Measurements from ENCODE around the gene TGFBR3.

- TF ChIP-seq POLR2AphosphoS5 (IDR thresholded peaks at IDR 0.05), result no peak
- no peak for TF ChIP-seq CTCF (IDR thresholded peaks at IDR 0.05 in 8 of 11, conservative IDR thresholded peaks at IDR 0.05 in 3 of 11)
Measured at GRCh38 chr1:91727763-91728162, 158.2 kb downstream of the TGFBR3 start.
